ENCODE data around the gene SRSF4. TPM values are rescaled to one million over a fixed set of nuclear protein-coding genes. Genes with fewer than 3 reads are reported as not detected.
"Not testable (repeated sequence)": the region's sequence is repeated elsewhere in the genome, so short reads cannot be mapped to it uniquely, and the experiment has no call there.

Gene SRSF4
- polyA plus RNA-seq, 1 of the 3 experiments (the other 2 are of a cell fraction): 62.6 TPM

GRCh38 chr1:29133861-29134694 is 47.6 kb downstream of the SRSF4 start:
- no peaks in the 10 kb centered on the region for H4K20me1 ChIP-seq (ENCODE audit: insufficient read depth)
- 91% methylated on average over 43 of the region's 55 CpGs for WGBS (ENCODE audit: low lambda C conversion rate)
- H3F3A ChIP-seq (replicated peaks; ENCODE audit: insufficient read depth): no peaks in the 10 kb centered on the region
- TF ChIP-seq FOXM1 (IDR thresholded peaks at IDR 0.05; ENCODE audit: low read depth) (no peak), SIN3A (IDR thresholded peaks at IDR 0.05; ENCODE audit: borderline replicate concordance, low read depth, low read length) (no peak), NFIC (IDR thresholded peaks at IDR 0.05; ENCODE audit: borderline replicate concordance) (no peak), RCOR1 (IDR thresholded peaks at IDR 0.05; ENCODE audit: low read length) (no peak), YY1 (IDR thresholded peaks at IDR 0.05; ENCODE audit: low read depth) (no peak)
- TF ChIP-seq, protein P1, sequence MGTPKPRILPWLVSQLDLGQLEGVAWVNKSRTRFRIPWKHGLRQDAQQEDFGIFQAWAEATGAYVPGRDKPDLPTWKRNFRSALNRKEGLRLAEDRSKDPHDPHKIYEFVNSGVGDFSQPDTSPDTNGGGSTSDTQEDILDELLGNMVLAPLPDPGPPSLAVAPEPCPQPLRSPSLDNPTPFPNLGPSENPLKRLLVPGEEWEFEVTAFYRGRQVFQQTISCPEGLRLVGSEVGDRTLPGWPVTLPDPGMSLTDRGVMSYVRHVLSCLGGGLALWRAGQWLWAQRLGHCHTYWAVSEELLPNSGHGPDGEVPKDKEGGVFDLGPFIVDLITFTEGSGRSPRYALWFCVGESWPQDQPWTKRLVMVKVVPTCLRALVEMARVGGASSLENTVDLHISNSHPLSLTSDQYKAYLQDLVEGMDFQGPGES (IDR thresholded peaks at IDR 0.05; ENCODE audit: low read depth, low read length): no peak
- no peak overlapping the region for H3K27ac ChIP-seq (ENCODE audit: low read depth in 2 of 2, low read length in 1 of 2)
- no peaks in the 10 kb centered on the region for H3K36me3 ChIP-seq (replicated peaks in 1 of 2; ENCODE audit: control insufficient read depth in 1 of 2, insufficient read depth in 2 of 2, low read length in 1 of 2)
- H3K79me2 ChIP-seq (ENCODE audit: insufficient read depth): no peaks in the 10 kb centered on the region
- H3K9ac ChIP-seq: no peak overlapping the region
- H3K4me1 ChIP-seq (ENCODE audit: control insufficient read depth in 1 of 2, insufficient read depth in 2 of 2, low read depth in 1 of 2, low read length in 1 of 2): no peaks in the 10 kb centered on the region
- no peaks in the 10 kb centered on the region for H3K9me3 ChIP-seq
- ChIA-PET POLR2A (no interaction called here), CTCF (interaction anchor here (1.6 kb wide), 1 partner anchor 12 kb away, joined by 5 read pairs; no protein-coding TSS in a partner anchor)
- DNase-seq: peak; percentile 41
- no peaks in the 10 kb centered on the region for H3K9me2 ChIP-seq
- H2AFZ ChIP-seq (ENCODE audit: low read depth): no peak overlapping the region
- H3K27me3 ChIP-seq (ENCODE audit: insufficient read depth): no peaks in the 10 kb centered on the region
- H3K4me2 ChIP-seq: no peak overlapping the region
- no peak overlapping the region for H3K4me3 ChIP-seq (ENCODE audit: low read depth in 2 of 2, low read length in 1 of 2)

GRCh38 chr1:29131056-29131455 is 50.6 kb downstream of the SRSF4 start:
- POLR2A ChIA-PET: not testable (repeated sequence)

GRCh38 chr1:29129916-29130315 is 51.8 kb downstream of the SRSF4 start:
- H3K27me3 ChIP-seq (ENCODE audit: insufficient read depth): no peaks in the 10 kb centered on the region
- no peak overlapping the region for H3K4me3 ChIP-seq (ENCODE audit: low read depth in 2 of 2, low read length in 1 of 2)
- H3K9ac ChIP-seq: no peak overlapping the region
- H3F3A ChIP-seq (replicated peaks; ENCODE audit: insufficient read depth): no peaks in the 10 kb centered on the region
- POLR2A ChIA-PET: no interaction called here
- no peaks in the 10 kb centered on the region for H3K9me2 ChIP-seq
- no peak overlapping the region for H3K4me2 ChIP-seq
- H4K20me1 ChIP-seq (ENCODE audit: insufficient read depth): no peaks in the 10 kb centered on the region
- H3K79me2 ChIP-seq (ENCODE audit: insufficient read depth): no peaks in the 10 kb centered on the region
- CTCF ChIA-PET: interaction anchor here (1.0 to 1.4 kb wide), 3 partner anchors 8 to 14 kb away, joined by 3 to 4 read pairs (median 3); no protein-coding TSS in a partner anchor
- H3K27ac ChIP-seq (ENCODE audit: low read depth in 2 of 2, low read length in 1 of 2): no peak overlapping the region
- WGBS (ENCODE audit: low lambda C conversion rate): 73% methylated on average over 5 of the region's 5 CpGs
- peaks cover 0 to 2% of the 10 kb centered on the region in 2 experiments; a peak in 1 of 4 replicates for H3K4me1 ChIP-seq (ENCODE audit: control insufficient read depth in 1 of 2, insufficient read depth in 2 of 2, low read depth in 1 of 2, low read length in 1 of 2)
- no peak for DNase-seq
- no peaks in the 10 kb centered on the region for H3K36me3 ChIP-seq (replicated peaks in 1 of 2; ENCODE audit: control insufficient read depth in 1 of 2, insufficient read depth in 2 of 2, low read length in 1 of 2)
- no peak overlapping the region for H2AFZ ChIP-seq (ENCODE audit: low read depth)
- H3K9me3 ChIP-seq: no peaks in the 10 kb centered on the region
- TF ChIP-seq RFX5 (IDR thresholded peaks at IDR 0.05; ENCODE audit: low read length) (no peak), POLR2AphosphoS5 (IDR thresholded peaks at IDR 0.05; ENCODE audit: low read depth, low read length) (no peak), EP300 (IDR thresholded peaks at IDR 0.05; ENCODE audit: borderline replicate concordance in 1 of 2, low read depth in 1 of 2, low read length in 1 of 2) (no peak), TAF1 (IDR thresholded peaks at IDR 0.05; ENCODE audit: borderline replicate concordance, low read depth, low read length) (no peak), EZH2phosphoT487 (IDR thresholded peaks at IDR 0.05; ENCODE audit: borderline replicate concordance, low read depth) (no peak), NRF1 (IDR thresholded peaks at IDR 0.05; ENCODE audit: low read depth, low read length) (no peak), YY1 (IDR thresholded peaks at IDR 0.05; ENCODE audit: low read depth) (no peak), ELF1 (IDR thresholded peaks at IDR 0.05) (no peak), TCF12 (IDR thresholded peaks at IDR 0.05) (no peak), GATA2 (CRISPR knock-in tag; IDR thresholded peaks at IDR 0.05) (no peak)
- TF ChIP-seq, protein P2, sequence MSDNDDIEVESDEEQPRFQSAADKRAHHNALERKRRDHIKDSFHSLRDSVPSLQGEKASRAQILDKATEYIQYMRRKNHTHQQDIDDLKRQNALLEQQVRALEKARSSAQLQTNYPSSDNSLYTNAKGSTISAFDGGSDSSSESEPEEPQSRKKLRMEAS (IDR thresholded peaks at IDR 0.05; ENCODE audit: low read depth): no peak
- TF ChIP-seq, protein P1 (IDR thresholded peaks at IDR 0.05; ENCODE audit: low read depth, low read length): no peak
- TF ChIP-seq, protein P3, sequence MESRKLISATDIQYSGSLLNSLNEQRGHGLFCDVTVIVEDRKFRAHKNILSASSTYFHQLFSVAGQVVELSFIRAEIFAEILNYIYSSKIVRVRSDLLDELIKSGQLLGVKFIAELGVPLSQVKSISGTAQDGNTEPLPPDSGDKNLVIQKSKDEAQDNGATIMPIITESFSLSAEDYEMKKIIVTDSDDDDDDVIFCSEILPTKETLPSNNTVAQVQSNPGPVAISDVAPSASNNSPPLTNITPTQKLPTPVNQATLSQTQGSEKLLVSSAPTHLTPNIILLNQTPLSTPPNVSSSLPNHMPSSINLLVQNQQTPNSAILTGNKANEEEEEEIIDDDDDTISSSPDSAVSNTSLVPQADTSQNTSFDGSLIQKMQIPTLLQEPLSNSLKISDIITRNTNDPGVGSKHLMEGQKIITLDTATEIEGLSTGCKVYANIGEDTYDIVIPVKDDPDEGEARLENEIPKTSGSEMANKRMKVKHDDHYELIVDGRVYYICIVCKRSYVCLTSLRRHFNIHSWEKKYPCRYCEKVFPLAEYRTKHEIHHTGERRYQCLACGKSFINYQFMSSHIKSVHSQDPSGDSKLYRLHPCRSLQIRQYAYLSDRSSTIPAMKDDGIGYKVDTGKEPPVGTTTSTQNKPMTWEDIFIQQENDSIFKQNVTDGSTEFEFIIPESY (IDR thresholded peaks at IDR 0.05; ENCODE audit: borderline replicate concordance, low read depth): no peak

More at GRCh38 chr1:29131056-29131455, 50.6 kb downstream of the SRSF4 start:
- H3F3A ChIP-seq (replicated peaks; ENCODE audit: insufficient read depth); H4K20me1 ChIP-seq (ENCODE audit: insufficient read depth); H3K79me2 ChIP-seq (ENCODE audit: insufficient read depth); H3K9ac ChIP-seq; H3K27ac ChIP-seq (ENCODE audit: low read depth in 2 of 2, low read length in 1 of 2); H3K36me3 ChIP-seq (replicated peaks in 1 of 2; ENCODE audit: control insufficient read depth in 1 of 2, insufficient read depth in 2 of 2, low read length in 1 of 2); H2AFZ ChIP-seq (ENCODE audit: low read depth); H3K4me3 ChIP-seq (ENCODE audit: low read depth in 2 of 2, low read length in 1 of 2); H3K27me3 ChIP-seq (ENCODE audit: insufficient read depth); H3K4me2 ChIP-seq; H3K9me2 ChIP-seq; DNase-seq; H3K4me1 ChIP-seq (ENCODE audit: control insufficient read depth in 1 of 2, insufficient read depth in 2 of 2, low read depth in 1 of 2, low read length in 1 of 2); H3K9me3 ChIP-seq: not testable (repeated sequence)
- CTCF ChIA-PET: interaction anchor here (1.0 kb wide), 3 partner anchors 9 to 50 kb away, joined by 3 to 4 read pairs (median 4); partner anchors contain the start of gene SRSF4
- 100% methylated on average over 3 of the region's 29 CpGs for WGBS (ENCODE audit: low lambda C conversion rate)

All from SK-N-SH (cell line).